Parathyroid adenoma (tissue), 2 donors: Measurements from ENCODE around the gene IL13RA1.

Experiments
- H2AFZ ChIP-seq: fragments of 300-600 bp; sonication (generic); one replicate; pipeline ENCODE4 v1.7.0; 2017; ENCODE audit warnings: antibody characterized with exemption, mild to moderate bottlenecking
- H3K27ac ChIP-seq: fragments of 300-600 bp; sonication (generic); one replicate; pipeline ENCODE4 v1.7.0; 2017
- H3K27me3 ChIP-seq: fragments of 300-600 bp; sonication (generic); one replicate; pipeline ENCODE4 v1.7.0; 2017; ENCODE audit warnings: low read length; ENCODE audit not compliant: control insufficient read depth, insufficient read depth
- H3K36me3 ChIP-seq: fragments of 300-600 bp; sonication (generic); one replicate; pipeline ENCODE4 v1.7.0; 2017; ENCODE audit warnings: low read length; ENCODE audit not compliant: control insufficient read depth, insufficient read depth
- H3K4me1 ChIP-seq: fragments of 300-600 bp; sonication (generic); one replicate; pipeline ENCODE4 v1.7.0; 2017; ENCODE audit warnings: control low read depth
- H3K4me2 ChIP-seq: fragments of 300-600 bp; sonication (generic); one replicate; pipeline ENCODE4 v1.7.0; 2017; ENCODE audit warnings: low read length
- H3K4me3 ChIP-seq: fragments of 300-600 bp; sonication (generic); one replicate; pipeline ENCODE4 v1.7.0; 2017; ENCODE audit warnings: low read depth, low read length
- H3K79me2 ChIP-seq: fragments of 300-600 bp; sonication (generic); one replicate; pipeline ENCODE4 v1.7.0; 2017; ENCODE audit warnings: control low read depth
- H3K9ac ChIP-seq: fragments of 300-600 bp; sonication (generic); one replicate; pipeline ENCODE4 v1.7.0; 2017; ENCODE audit warnings: mild to moderate bottlenecking
- H3K9me3 ChIP-seq: fragments of 300-600 bp; sonication (generic); one replicate; pipeline ENCODE4 v1.7.0; 2017; ENCODE audit warnings: low read length; ENCODE audit not compliant: control insufficient read depth
- TF ChIP-seq, protein P1 (sequence below): fragments of 300-600 bp; sonication (generic); IDR thresholded peaks from one replicate; pipeline ENCODE4 v1.7.0; 2017; ENCODE audit warnings: antibody characterized with exemption, mild to moderate bottlenecking
- donor health status: primary hyperparathyroidism.

Gene IL13RA1

DNA sequence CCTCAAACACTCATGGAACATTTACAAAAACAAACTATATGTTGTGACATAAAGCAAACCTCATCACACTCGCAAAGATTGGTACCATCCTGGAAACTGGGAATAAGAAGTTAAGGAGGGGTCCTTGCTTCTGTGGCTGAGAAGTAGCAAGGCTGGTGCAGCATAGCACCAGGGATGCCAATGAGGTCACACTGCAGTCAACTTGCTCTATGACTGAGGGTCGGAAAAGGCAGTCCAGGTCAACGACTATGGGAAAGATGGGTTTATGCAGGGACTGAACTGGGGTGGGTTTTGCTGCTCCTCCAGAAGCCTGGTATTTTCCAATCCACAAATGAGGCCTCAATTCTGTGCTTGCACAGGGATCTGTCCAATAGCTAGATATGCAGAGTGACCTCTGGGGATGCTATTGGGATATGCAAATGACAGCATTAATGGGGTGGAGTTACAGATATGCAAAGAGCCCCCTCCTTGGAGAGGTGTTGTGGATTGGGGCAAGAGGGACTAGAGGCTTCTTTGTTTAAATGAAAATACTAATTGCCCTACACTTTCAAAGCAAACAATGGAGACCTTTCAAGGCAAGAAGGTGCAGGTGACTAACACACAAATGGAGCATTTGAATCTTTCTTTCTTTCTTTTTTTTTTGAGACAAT, 7.2 kb upstream of the IL13RA1 start:
- H2AFZ ChIP-seq, result no peak overlapping the region

DNA sequence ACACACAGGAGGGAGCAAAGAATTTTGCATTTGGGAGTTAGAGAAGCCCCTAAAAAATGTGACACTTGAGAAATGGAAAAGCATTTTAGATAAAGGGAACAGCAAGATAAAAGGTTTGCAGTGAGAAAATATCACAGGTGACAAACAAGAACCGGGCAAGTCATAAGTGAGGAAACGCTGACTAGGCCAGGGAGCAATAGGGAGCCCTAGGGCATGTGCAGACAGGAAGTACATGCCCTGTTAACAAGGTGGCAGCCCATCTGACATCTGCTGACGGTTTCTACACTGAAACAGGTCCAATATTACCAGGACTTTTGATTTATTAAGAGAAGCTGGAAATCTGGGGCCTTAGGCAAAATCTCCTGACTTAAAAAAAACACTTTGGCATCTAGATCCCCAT, 4.0 kb upstream of the IL13RA1 start:
- Histone ChIP-seq H3K4me2 (no peak overlapping the region), H3K9ac (no peak overlapping the region), H3K27ac (no peak overlapping the region), H2AFZ (no peak overlapping the region), H3K9me3 (no peaks in the 10 kb centered on the region), H3K4me3 (no peak overlapping the region), H3K79me2 (no peaks in the 10 kb centered on the region), H3K27me3 (no peaks in the 10 kb centered on the region), H3K36me3 (no peaks in the 10 kb centered on the region), H3K4me1 (peaks cover 6% of the 10 kb centered on the region)
- TF ChIP-seq, protein P1, sequence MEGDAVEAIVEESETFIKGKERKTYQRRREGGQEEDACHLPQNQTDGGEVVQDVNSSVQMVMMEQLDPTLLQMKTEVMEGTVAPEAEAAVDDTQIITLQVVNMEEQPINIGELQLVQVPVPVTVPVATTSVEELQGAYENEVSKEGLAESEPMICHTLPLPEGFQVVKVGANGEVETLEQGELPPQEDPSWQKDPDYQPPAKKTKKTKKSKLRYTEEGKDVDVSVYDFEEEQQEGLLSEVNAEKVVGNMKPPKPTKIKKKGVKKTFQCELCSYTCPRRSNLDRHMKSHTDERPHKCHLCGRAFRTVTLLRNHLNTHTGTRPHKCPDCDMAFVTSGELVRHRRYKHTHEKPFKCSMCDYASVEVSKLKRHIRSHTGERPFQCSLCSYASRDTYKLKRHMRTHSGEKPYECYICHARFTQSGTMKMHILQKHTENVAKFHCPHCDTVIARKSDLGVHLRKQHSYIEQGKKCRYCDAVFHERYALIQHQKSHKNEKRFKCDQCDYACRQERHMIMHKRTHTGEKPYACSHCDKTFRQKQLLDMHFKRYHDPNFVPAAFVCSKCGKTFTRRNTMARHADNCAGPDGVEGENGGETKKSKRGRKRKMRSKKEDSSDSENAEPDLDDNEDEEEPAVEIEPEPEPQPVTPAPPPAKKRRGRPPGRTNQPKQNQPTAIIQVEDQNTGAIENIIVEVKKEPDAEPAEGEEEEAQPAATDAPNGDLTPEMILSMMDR, result no peak

More for the DNA sequence above, 7.2 kb upstream of the IL13RA1 start:
- no peaks in the 10 kb centered on the region for H3K9me3 ChIP-seq
- H3K27me3 ChIP-seq, result no peaks in the 10 kb centered on the region
- no peak overlapping the region for H3K9ac ChIP-seq
- H3K79me2 ChIP-seq, result no peaks in the 10 kb centered on the region
- no peak overlapping the region for H3K4me2 ChIP-seq
- no peaks in the 10 kb centered on the region for H3K36me3 ChIP-seq
- TF ChIP-seq, protein P1, result no peak
- no peak overlapping the region for H3K27ac ChIP-seq
- H3K4me1 ChIP-seq, result no peaks in the 10 kb centered on the region
- H3K4me3 ChIP-seq, result no peak overlapping the region

DNA sequence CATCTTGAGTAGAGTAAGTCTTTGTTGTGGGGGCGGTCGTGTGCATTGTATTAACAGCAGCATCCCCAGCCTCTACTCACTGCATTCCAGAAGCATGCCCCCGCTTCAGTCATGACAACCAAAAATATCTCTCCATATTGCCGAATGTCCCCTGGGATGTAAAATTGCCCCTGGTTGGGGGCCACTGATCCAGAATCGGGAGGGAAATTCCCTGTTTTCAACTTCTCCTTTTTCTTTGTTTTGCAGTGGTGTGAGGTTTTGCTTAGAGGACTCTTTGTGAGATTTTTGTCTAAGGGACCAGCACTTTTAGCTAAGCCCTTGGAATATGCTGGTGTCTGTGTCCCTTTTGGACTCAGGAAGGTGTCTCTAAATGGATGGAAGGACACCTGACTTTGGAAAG, 3.0 kb upstream of the IL13RA1 start:
- H3K9me3 ChIP-seq, result no peaks in the 10 kb centered on the region
- H3K79me2 ChIP-seq, result no peaks in the 10 kb centered on the region
- H3K4me1 ChIP-seq, result peaks cover 6% of the 10 kb centered on the region
- no peaks in the 10 kb centered on the region for H3K27me3 ChIP-seq
- H3K27ac ChIP-seq, result no peak overlapping the region
- H3K4me2 ChIP-seq, result no peak overlapping the region
- H3K36me3 ChIP-seq, result no peaks in the 10 kb centered on the region
- no peak overlapping the region for H3K9ac ChIP-seq
- no peak overlapping the region for H2AFZ ChIP-seq
- no peak overlapping the region for H3K4me3 ChIP-seq
- TF ChIP-seq, protein P1, result no peak

DNA sequence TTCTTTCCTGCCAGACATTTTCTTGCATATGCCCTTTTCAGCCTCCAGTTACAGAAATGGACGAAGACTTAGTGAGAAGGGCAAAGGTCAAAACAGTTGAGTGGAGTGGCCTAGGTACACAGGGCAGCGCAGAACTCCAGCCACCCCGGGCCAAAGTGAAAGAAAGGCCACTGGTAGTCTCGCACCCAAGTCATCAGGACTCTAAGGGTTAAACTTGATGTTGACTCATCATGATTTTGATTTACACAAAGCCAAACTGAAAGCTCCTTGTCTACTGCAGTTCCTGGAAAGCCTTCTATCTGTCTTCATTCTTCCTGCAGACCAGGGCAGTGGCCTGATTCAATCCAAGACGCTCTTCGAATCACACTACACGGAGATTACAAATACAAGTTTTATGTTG, 2.6 kb upstream of the IL13RA1 start:
- Histone ChIP-seq H2AFZ (no peak overlapping the region), H3K27me3 (no peaks in the 10 kb centered on the region), H3K4me3 (no peak overlapping the region), H3K27ac (no peak overlapping the region), H3K9ac (no peak overlapping the region), H3K9me3 (no peaks in the 10 kb centered on the region), H3K79me2 (no peaks in the 10 kb centered on the region), H3K36me3 (no peaks in the 10 kb centered on the region), H3K4me1 (peaks cover 6% of the 10 kb centered on the region), H3K4me2 (no peak overlapping the region)
- TF ChIP-seq, protein P1, result no peak

DNA sequence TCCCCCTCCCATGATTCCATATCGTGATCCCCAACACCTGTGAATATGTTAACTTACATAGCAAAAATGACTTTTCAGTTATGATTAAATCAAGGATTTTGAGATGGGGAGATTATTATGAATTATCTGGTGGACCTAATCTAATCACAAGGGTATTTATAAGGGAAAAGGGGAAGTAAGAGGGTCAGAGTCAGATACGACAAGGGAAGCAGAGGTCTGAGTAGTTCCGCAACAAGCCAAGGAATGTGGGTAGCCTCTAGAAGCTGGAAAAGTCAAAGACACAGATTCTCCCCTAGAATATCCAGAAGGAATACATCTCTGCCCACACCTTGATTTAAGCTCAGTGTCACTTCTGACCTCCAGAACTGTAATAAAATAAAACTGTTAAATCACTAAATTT, 1.0 kb upstream of the IL13RA1 start:
- Histone ChIP-seq H3K36me3 (no peaks in the 10 kb centered on the region), H3K27ac (peak overlapping the region; percentile 92), H3K4me3 (no peak overlapping the region), H3K4me2 (peak overlapping the region; percentile 59), H3K9ac (no peak overlapping the region), H3K9me3 (no peaks in the 10 kb centered on the region), H3K27me3 (no peaks in the 10 kb centered on the region), H3K79me2 (no peaks in the 10 kb centered on the region), H2AFZ (peak overlapping the region; percentile 84), H3K4me1 (peaks cover 6% of the 10 kb centered on the region)
- TF ChIP-seq, protein P1, result no peak
